ENCODE data around the gene TMEM9. TPM values are rescaled to one million over a fixed set of nuclear protein-coding genes. Genes with fewer than 3 reads are reported as not detected.
"Not testable (repeated sequence)": the region's sequence is repeated elsewhere in the genome, so short reads cannot be mapped to it uniquely, and the experiment has no call there.

The TMEM9 gene
- total RNA-seq, 1 experiment from 2014 or later: 50.2 TPM

GRCh38 chr1:201163707-201164106 lies 9.4 kb upstream of the TMEM9 start:
- H3K4me1 ChIP-seq (ENCODE audit: control insufficient read depth, insufficient read depth, low read length): peaks cover 5% of the 10 kb centered on the region; the same call in 1 of the 2 replicates
- DNase-seq (ENCODE audit: low read depth, low spot score) (no peak), ATAC-seq (no peak)
- in situ Hi-C loops (cut with HindIII; ENCODE audit: low pct_unique_long_range_greater_than_20kb, low sequenced_read_pairs): no loop called here
- intact Hi-C loops (cut with micrococcal nuclease; ENCODE audit: unreplicated experiment): no loop called here
- TF ChIP-seq POLR2AphosphoS5 (IDR thresholded peaks at IDR 0.05; ENCODE audit: low read depth, low read length) (no peak), TCF7L2 (IDR thresholded peaks at IDR 0.05; ENCODE audit: low read depth, low read length) (no peak), REST (IDR thresholded peaks at IDR 0.05; ENCODE audit: insufficient read depth in 1 of 2, low read depth in 2 of 2, low read length in 1 of 2) (no peak), SIN3A (IDR thresholded peaks at IDR 0.05; ENCODE audit: borderline replicate concordance, insufficient read depth, low read depth, low read length) (no peak)
- TF ChIP-seq, protein P1, sequence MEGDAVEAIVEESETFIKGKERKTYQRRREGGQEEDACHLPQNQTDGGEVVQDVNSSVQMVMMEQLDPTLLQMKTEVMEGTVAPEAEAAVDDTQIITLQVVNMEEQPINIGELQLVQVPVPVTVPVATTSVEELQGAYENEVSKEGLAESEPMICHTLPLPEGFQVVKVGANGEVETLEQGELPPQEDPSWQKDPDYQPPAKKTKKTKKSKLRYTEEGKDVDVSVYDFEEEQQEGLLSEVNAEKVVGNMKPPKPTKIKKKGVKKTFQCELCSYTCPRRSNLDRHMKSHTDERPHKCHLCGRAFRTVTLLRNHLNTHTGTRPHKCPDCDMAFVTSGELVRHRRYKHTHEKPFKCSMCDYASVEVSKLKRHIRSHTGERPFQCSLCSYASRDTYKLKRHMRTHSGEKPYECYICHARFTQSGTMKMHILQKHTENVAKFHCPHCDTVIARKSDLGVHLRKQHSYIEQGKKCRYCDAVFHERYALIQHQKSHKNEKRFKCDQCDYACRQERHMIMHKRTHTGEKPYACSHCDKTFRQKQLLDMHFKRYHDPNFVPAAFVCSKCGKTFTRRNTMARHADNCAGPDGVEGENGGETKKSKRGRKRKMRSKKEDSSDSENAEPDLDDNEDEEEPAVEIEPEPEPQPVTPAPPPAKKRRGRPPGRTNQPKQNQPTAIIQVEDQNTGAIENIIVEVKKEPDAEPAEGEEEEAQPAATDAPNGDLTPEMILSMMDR (IDR thresholded peaks at IDR 0.05): no peak
- H3K4me3 ChIP-seq (ENCODE audit: low read depth in 2 of 2, low read length in 2 of 2): no peak overlapping the region
- no peak overlapping the region for H3K27ac ChIP-seq (ENCODE audit: low read length)
- H3K36me3 ChIP-seq (ENCODE audit: control insufficient read depth, insufficient read depth, low read length): no peaks in the 10 kb centered on the region
- H3K27me3 ChIP-seq (ENCODE audit: control insufficient read depth, insufficient read depth, low read length): peaks cover 2% of the 10 kb centered on the region; the same call in 1 of the 2 replicates
- ChIA-PET POLR2A (interaction anchor here (0.6 kb wide), 1 partner anchor 782 kb away, joined by 8 read pairs; no protein-coding TSS in a partner anchor), CTCF (no interaction called here)
- no peaks in the 10 kb centered on the region for H3K9me3 ChIP-seq (ENCODE audit: control insufficient read depth, insufficient read depth, low read depth, low read length)
- BruUV-seq (replicated peaks): no TSS peak

DNA sequence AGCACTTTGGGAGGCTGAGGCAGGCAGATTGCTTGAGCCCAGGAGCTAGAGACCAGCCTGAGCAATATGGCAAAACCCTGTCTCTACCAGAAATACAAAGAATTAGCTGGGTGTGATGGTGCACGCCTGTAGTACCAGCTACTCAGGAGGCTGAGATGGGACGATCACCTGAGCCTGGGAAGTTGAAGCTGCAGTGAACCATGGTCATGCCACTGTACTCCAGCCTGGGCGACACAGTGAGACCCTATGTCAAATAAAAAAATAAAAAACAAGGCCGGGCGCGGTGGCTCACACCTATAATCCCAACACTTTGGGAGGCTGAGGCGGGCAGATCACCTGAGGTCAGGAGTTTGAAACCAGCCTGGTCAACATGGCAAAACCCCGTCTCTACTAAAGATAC lies 8.8 kb upstream of the TMEM9 start:
- BruUV-seq (replicated peaks); CTCF ChIA-PET; ATAC-seq; POLR2A ChIA-PET; H3K4me3 ChIP-seq (ENCODE audit: low read depth in 2 of 2, low read length in 2 of 2); H3K4me1 ChIP-seq (ENCODE audit: control insufficient read depth, insufficient read depth, low read length); H3K27ac ChIP-seq (ENCODE audit: low read length); DNase-seq (ENCODE audit: low read depth, low spot score); H3K9me3 ChIP-seq (ENCODE audit: control insufficient read depth, insufficient read depth, low read depth, low read length); intact Hi-C loops (cut with micrococcal nuclease; ENCODE audit: unreplicated experiment); H3K27me3 ChIP-seq (ENCODE audit: control insufficient read depth, insufficient read depth, low read length); H3K36me3 ChIP-seq (ENCODE audit: control insufficient read depth, insufficient read depth, low read length); in situ Hi-C loops (cut with HindIII; ENCODE audit: low pct_unique_long_range_greater_than_20kb, low sequenced_read_pairs): not testable (repeated sequence)

- CTCF ChIA-PET: interaction anchor here (0.5 kb wide), 1 partner anchor 42 kb away, joined by 4 read pairs; no protein-coding TSS in a partner anchor
- intact Hi-C loops (cut with micrococcal nuclease; ENCODE audit: unreplicated experiment): no loop called here
These were observed 3.7 kb upstream of the TMEM9 start for GRCh38 chr1:201157949-201158348.

More at GRCh38 chr1:201157949-201158348, 3.7 kb upstream of the TMEM9 start:
- TF ChIP-seq TCF7L2 (IDR thresholded peaks at IDR 0.05; ENCODE audit: low read depth, low read length) (no peak), SIN3A (IDR thresholded peaks at IDR 0.05; ENCODE audit: borderline replicate concordance, insufficient read depth, low read depth, low read length) (no peak), REST (IDR thresholded peaks at IDR 0.05; ENCODE audit: insufficient read depth in 1 of 2, low read depth in 2 of 2, low read length in 1 of 2) (no peak), POLR2AphosphoS5 (IDR thresholded peaks at IDR 0.05; ENCODE audit: low read depth, low read length) (no peak)
- TF ChIP-seq, protein P1 (IDR thresholded peaks at IDR 0.05): no peak
- in situ Hi-C loops (cut with HindIII; ENCODE audit: low pct_unique_long_range_greater_than_20kb, low sequenced_read_pairs): no loop called here
- Histone ChIP-seq H3K27me3 (ENCODE audit: control insufficient read depth, insufficient read depth, low read length) (no peaks in the 10 kb centered on the region; the same call in 1 of the 2 replicates), H3K27ac (ENCODE audit: low read length) (no peak overlapping the region), H3K4me1 (ENCODE audit: control insufficient read depth, insufficient read depth, low read length) (peaks cover 11% of the 10 kb centered on the region), H3K9me3 (ENCODE audit: control insufficient read depth, insufficient read depth, low read depth, low read length) (no peaks in the 10 kb centered on the region), H3K36me3 (ENCODE audit: control insufficient read depth, insufficient read depth, low read length) (no peaks in the 10 kb centered on the region), H3K4me3 (ENCODE audit: low read depth in 2 of 2, low read length in 2 of 2) (no peak overlapping the region)
- ATAC-seq (no peak), DNase-seq (ENCODE audit: low read depth, low spot score) (no peak)
- POLR2A ChIA-PET: no interaction called here
- no TSS peak for BruUV-seq (replicated peaks)
